ENCODE data around the gene FOXD1.
"Not testable (repeated sequence)": the region's sequence is repeated elsewhere in the genome, so short reads cannot be mapped to it uniquely, and the experiment has no call there.

Gene FOXD1

GRCh38 chr5:73486119-73486899 lies 37.7 kb upstream of the FOXD1 start:
- Histone ChIP-seq H3K27ac (ENCODE audit: low read depth, low read length) (peak overlapping the region; percentile 99), H3K27me3 (ENCODE audit: insufficient read depth, low read length) (no peaks in the 10 kb centered on the region), H3K9me3 (ENCODE audit: insufficient read depth, low read depth, low read length) (no peaks in the 10 kb centered on the region), H3K9ac (ENCODE audit: low read depth, low read length) (peak overlapping the region; percentile 54), H3K4me3 (ENCODE audit: low read length) (peak overlapping the region; percentile 28), H3K4me1 (ENCODE audit: insufficient read depth, low read length) (peaks cover 47% of the 10 kb centered on the region), H3K36me3 (ENCODE audit: insufficient read depth, low read length) (no peaks in the 10 kb centered on the region)
- WGBS = 49% methylated on average over 3 of the region's 3 CpGs

DNA sequence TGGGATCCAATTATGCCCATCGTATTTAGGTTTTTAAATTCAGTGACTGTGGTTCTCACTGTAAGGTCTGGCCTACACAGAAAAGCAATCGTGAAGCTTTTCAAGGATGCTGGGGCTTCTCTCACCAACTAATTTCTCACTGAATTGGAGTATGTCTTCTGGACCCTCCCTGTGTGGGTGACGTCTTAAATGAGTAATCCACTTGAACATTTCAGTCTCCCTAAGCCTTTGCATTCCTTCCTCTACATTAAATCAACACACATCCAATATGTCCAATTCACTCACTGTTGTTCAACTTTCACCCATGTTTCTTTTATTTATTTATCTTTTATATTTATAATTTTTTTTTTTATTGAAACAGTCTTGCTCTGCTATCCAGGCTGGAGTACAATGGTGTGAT lies 37.1 kb upstream of the FOXD1 start:
- Histone ChIP-seq H3K9ac (ENCODE audit: low read depth, low read length) (no peak overlapping the region), H3K36me3 (ENCODE audit: insufficient read depth, low read length) (no peaks in the 10 kb centered on the region), H3K9me3 (ENCODE audit: insufficient read depth, low read depth, low read length) (no peaks in the 10 kb centered on the region), H3K4me3 (ENCODE audit: low read length) (no peak overlapping the region), H3K4me1 (ENCODE audit: insufficient read depth, low read length) (peaks cover 47% of the 10 kb centered on the region), H3K27ac (ENCODE audit: low read depth, low read length) (peak overlapping the region; percentile 99; the same call in 1 of the 2 replicates), H3K27me3 (ENCODE audit: insufficient read depth, low read length) (no peaks in the 10 kb centered on the region)
- WGBS = 94% methylated on average over 3 of the region's 3 CpGs

DNA sequence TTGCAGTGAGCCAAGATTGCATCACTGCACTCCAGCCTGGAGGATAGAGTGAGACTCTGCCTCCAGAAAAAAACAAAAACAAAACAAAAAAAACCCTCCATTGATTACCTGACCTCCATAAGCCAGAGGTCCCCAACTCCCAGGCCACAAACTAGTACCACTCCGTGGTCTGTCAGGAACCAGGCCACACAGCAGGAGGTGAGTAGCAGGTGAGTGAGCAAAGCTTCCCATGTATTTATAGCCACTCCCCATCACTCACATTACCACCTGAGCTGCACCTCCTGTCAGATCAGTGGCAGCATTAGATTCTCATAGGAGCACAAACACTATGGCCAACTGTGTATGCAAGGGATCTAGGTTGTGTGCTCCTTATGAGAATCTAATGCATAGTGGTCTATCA lies 35.9 kb upstream of the FOXD1 start:
- H3K27me3 ChIP-seq (ENCODE audit: insufficient read depth, low read length) = no peaks in the 10 kb centered on the region
- H3K4me3 ChIP-seq (ENCODE audit: low read length) = no peak overlapping the region
- peaks cover 47% of the 10 kb centered on the region for H3K4me1 ChIP-seq (ENCODE audit: insufficient read depth, low read length)
- H3K36me3 ChIP-seq (ENCODE audit: insufficient read depth, low read length) = no peaks in the 10 kb centered on the region
- H3K9ac ChIP-seq (ENCODE audit: low read depth, low read length) = no peak overlapping the region
- H3K27ac ChIP-seq (ENCODE audit: low read depth, low read length) = no peak overlapping the region
- no peaks in the 10 kb centered on the region for H3K9me3 ChIP-seq (ENCODE audit: insufficient read depth, low read depth, low read length)
- 100% methylated on average over 1 of the region's 1 CpG for WGBS

- Histone ChIP-seq H3K9ac (ENCODE audit: low read depth, low read length) (no peak overlapping the region), H3K9me3 (ENCODE audit: insufficient read depth, low read depth, low read length) (no peaks in the 10 kb centered on the region), H3K27me3 (ENCODE audit: insufficient read depth, low read length) (no peaks in the 10 kb centered on the region), H3K4me1 (ENCODE audit: insufficient read depth, low read length) (peaks cover 40% of the 10 kb centered on the region), H3K27ac (ENCODE audit: low read depth, low read length) (no peak overlapping the region), H3K36me3 (ENCODE audit: insufficient read depth, low read length) (no peaks in the 10 kb centered on the region), H3K4me3 (ENCODE audit: low read length) (no peak overlapping the region)
- WGBS = 97% methylated on average over 2 of the region's 4 CpGs
Observed at GRCh38 chr5:73483676-73484075, 35.1 kb upstream of the FOXD1 start.

GRCh38 chr5:73482383-73483136 lies 34.0 kb upstream of the FOXD1 start:
- no peaks in the 10 kb centered on the region for H3K36me3 ChIP-seq (ENCODE audit: insufficient read depth, low read length)
- no peak overlapping the region for H3K9ac ChIP-seq (ENCODE audit: low read depth, low read length)
- H3K27me3 ChIP-seq (ENCODE audit: insufficient read depth, low read length) = no peaks in the 10 kb centered on the region
- no peak overlapping the region for H3K4me3 ChIP-seq (ENCODE audit: low read length)
- H3K9me3 ChIP-seq (ENCODE audit: insufficient read depth, low read depth, low read length) = no peaks in the 10 kb centered on the region
- H3K27ac ChIP-seq (ENCODE audit: low read depth, low read length) = no peak overlapping the region
- 87% methylated on average over 4 of the region's 4 CpGs for WGBS
- H3K4me1 ChIP-seq (ENCODE audit: insufficient read depth, low read length) = peaks cover 30% of the 10 kb centered on the region

DNA sequence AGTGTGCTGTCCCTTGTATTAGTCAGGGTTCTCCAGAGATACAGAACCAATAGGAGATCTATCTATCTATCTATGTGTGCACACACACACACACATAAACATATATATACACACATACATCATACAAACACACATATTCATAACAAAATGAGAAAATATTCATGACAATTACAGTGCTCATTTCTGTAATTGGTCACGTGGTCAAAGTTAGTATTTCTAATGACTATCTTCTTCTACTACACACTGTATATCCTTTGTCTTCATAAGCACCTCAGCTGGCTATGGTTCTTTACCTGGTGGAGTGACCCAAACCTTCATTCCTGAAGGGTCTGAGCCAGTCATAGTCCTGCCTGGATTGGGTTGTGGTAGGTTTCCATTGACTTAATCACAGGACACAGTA lies 31.9 kb upstream of the FOXD1 start:
- 89% methylated on average over 1 of the region's 1 CpG for WGBS

DNA sequence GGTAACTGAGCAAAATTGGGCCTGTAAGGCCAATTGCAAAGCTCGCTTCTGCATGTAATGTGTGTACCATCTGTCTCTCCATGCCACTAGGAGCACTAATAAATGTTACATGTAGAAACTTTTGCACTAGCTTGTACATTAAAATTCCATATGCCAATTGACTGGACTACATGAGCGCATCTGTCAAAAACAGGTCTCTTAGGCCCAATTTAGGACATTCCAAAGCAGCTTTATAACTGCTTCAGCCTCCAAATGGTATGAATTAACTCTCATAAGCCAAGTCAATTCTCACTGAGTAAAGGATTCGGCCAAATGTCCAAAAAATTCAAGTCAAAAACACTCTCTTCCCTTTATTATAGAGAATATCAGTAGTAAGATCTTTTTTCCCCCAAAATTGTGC lies 23.5 kb upstream of the FOXD1 start:
- no peaks in the 10 kb centered on the region for H3K4me1 ChIP-seq (ENCODE audit: insufficient read depth, low read length)
- H3K9ac ChIP-seq (ENCODE audit: low read depth, low read length) = no peak overlapping the region
- no peak overlapping the region for H3K27ac ChIP-seq (ENCODE audit: low read depth, low read length)
- no peaks in the 10 kb centered on the region for H3K36me3 ChIP-seq (ENCODE audit: insufficient read depth, low read length)
- no peaks in the 10 kb centered on the region for H3K27me3 ChIP-seq (ENCODE audit: insufficient read depth, low read length)
- no peak overlapping the region for H3K4me3 ChIP-seq (ENCODE audit: low read length)
- 68% methylated on average over 2 of the region's 3 CpGs for WGBS
- H3K9me3 ChIP-seq (ENCODE audit: insufficient read depth, low read depth, low read length) = no peaks in the 10 kb centered on the region

More for the DNA sequence above, 31.9 kb upstream of the FOXD1 start:
- no peak overlapping the region for H3K4me3 ChIP-seq (ENCODE audit: low read length)
- no peaks in the 10 kb centered on the region for H3K9me3 ChIP-seq (ENCODE audit: insufficient read depth, low read depth, low read length)
- H3K36me3 ChIP-seq (ENCODE audit: insufficient read depth, low read length) = no peaks in the 10 kb centered on the region
- H3K27me3 ChIP-seq (ENCODE audit: insufficient read depth, low read length) = no peaks in the 10 kb centered on the region
- peaks cover 12% of the 10 kb centered on the region for H3K4me1 ChIP-seq (ENCODE audit: insufficient read depth, low read length)
- H3K27ac ChIP-seq (ENCODE audit: low read depth, low read length) = no peak overlapping the region
- no peak overlapping the region for H3K9ac ChIP-seq (ENCODE audit: low read depth, low read length)

DNA sequence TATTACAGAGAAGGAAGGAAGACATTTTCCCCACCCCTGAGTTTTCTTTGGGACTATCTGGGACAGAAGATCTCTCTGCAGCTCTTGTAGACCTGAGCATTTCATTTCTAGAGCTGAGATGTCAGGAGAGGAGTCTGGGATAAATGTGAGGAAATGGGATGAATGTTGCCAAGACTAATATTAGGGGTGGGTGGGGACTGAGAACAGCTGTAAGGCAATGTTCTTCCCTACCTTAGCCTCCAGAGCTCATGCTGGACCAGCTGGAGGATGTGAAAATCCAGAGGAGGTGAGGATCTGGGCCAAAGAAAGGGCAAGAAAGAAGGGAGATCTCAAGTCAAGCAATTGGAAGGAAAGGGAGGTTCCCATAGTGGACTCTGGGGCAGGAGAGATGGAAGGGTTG lies 23.1 kb upstream of the FOXD1 start:
- Histone ChIP-seq H3K27ac (ENCODE audit: low read depth, low read length) (no peak overlapping the region), H3K9ac (ENCODE audit: low read depth, low read length) (no peak overlapping the region), H3K36me3 (ENCODE audit: insufficient read depth, low read length) (no peaks in the 10 kb centered on the region), H3K4me3 (ENCODE audit: low read length) (no peak overlapping the region), H3K9me3 (ENCODE audit: insufficient read depth, low read depth, low read length) (no peaks in the 10 kb centered on the region), H3K4me1 (ENCODE audit: insufficient read depth, low read length) (peaks cover 2% of the 10 kb centered on the region; the same call in 1 of the 2 replicates), H3K27me3 (ENCODE audit: insufficient read depth, low read length) (no peaks in the 10 kb centered on the region)

- H3K36me3 ChIP-seq (ENCODE audit: insufficient read depth, low read length) = no peaks in the 10 kb centered on the region
- no peak overlapping the region for H3K27ac ChIP-seq (ENCODE audit: low read depth, low read length)
- H3K4me3 ChIP-seq (ENCODE audit: low read length) = no peak overlapping the region
- H3K9me3 ChIP-seq (ENCODE audit: insufficient read depth, low read depth, low read length) = no peaks in the 10 kb centered on the region
- H3K9ac ChIP-seq (ENCODE audit: low read depth, low read length) = no peak overlapping the region
- 93% methylated on average over 8 of the region's 8 CpGs for WGBS
- peaks cover 13% of the 10 kb centered on the region; the same call in 1 of the 2 replicates for H3K4me1 ChIP-seq (ENCODE audit: insufficient read depth, low read length)
- H3K27me3 ChIP-seq (ENCODE audit: insufficient read depth, low read length) = no peaks in the 10 kb centered on the region
Observed at GRCh38 chr5:73469878-73470277, 21.3 kb upstream of the FOXD1 start.

GRCh38 chr5:73468638-73469037 lies 20.1 kb upstream of the FOXD1 start:
- not testable (repeated sequence) for H3K36me3 ChIP-seq (ENCODE audit: insufficient read depth, low read length); H3K9me3 ChIP-seq (ENCODE audit: insufficient read depth, low read depth, low read length); H3K4me3 ChIP-seq (ENCODE audit: low read length); H3K27me3 ChIP-seq (ENCODE audit: insufficient read depth, low read length); H3K9ac ChIP-seq (ENCODE audit: low read depth, low read length); H3K27ac ChIP-seq (ENCODE audit: low read depth, low read length)
- H3K4me1 ChIP-seq (ENCODE audit: insufficient read depth, low read length) = peaks cover 13% of the 10 kb centered on the region; the same call in 1 of the 2 replicates
- 94% methylated on average over 1 of the region's 3 CpGs for WGBS

GRCh38 chr5:73464016-73464745 lies 15.6 kb upstream of the FOXD1 start:
- Histone ChIP-seq H3K27me3 (ENCODE audit: insufficient read depth, low read length) (no peaks in the 10 kb centered on the region), H3K9ac (ENCODE audit: low read depth, low read length) (no peak overlapping the region), H3K36me3 (ENCODE audit: insufficient read depth, low read length) (no peaks in the 10 kb centered on the region), H3K27ac (ENCODE audit: low read depth, low read length) (no peak overlapping the region), H3K4me1 (ENCODE audit: insufficient read depth, low read length) (peaks cover 24% of the 10 kb centered on the region), H3K9me3 (ENCODE audit: insufficient read depth, low read depth, low read length) (no peaks in the 10 kb centered on the region), H3K4me3 (ENCODE audit: low read length) (no peak overlapping the region)
- WGBS = 85% methylated on average over 7 of the region's 7 CpGs

Data from HUES64 (cell line).